Measurements from ENCODE around the gene PTGR3.

GRCh38 chr18:75222407-75222806, 13.5 kb upstream of the PTGR3 start:
- TF ChIP-seq, protein P1, sequence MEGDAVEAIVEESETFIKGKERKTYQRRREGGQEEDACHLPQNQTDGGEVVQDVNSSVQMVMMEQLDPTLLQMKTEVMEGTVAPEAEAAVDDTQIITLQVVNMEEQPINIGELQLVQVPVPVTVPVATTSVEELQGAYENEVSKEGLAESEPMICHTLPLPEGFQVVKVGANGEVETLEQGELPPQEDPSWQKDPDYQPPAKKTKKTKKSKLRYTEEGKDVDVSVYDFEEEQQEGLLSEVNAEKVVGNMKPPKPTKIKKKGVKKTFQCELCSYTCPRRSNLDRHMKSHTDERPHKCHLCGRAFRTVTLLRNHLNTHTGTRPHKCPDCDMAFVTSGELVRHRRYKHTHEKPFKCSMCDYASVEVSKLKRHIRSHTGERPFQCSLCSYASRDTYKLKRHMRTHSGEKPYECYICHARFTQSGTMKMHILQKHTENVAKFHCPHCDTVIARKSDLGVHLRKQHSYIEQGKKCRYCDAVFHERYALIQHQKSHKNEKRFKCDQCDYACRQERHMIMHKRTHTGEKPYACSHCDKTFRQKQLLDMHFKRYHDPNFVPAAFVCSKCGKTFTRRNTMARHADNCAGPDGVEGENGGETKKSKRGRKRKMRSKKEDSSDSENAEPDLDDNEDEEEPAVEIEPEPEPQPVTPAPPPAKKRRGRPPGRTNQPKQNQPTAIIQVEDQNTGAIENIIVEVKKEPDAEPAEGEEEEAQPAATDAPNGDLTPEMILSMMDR (IDR thresholded peaks at IDR 0.05): no peak
- TF ChIP-seq EZH2 (IDR thresholded peaks at IDR 0.05; ENCODE audit: borderline replicate concordance, insufficient read depth, low read depth, low read length, poor library complexity, severe bottlenecking): no peak
